HG03175 (cell line): ENCODE measurements around the gene OTUD5.

Experiments used
- ATAC-seq: cut with Tn5 transposase; IDR thresholded peaks from one replicate; pipeline ENCODE4 v1.9.1; 2021; ENCODE audit warnings: mild to moderate bottlenecking, moderate library complexity; ENCODE audit not compliant: unreplicated experiment

The OTUD5 gene

GRCh38 chrX:48913605-48914366, 43.6 kb downstream of the OTUD5 start:
- ATAC-seq: no peak

- peak; percentile 80 for ATAC-seq
Measured at GRCh38 chrX:48911412-48912182, 45.8 kb downstream of the OTUD5 start, which contains the start of gene SLC35A2. Gene SLC35A2 (minus strand): TSS chrX:48911646. CDS start chrX:48911636, 10 bp downstream.

- ATAC-seq: no peak
Measured at GRCh38 chrX:48910926-48911411, 46.4 kb downstream of the OTUD5 start.

GRCh38 chrX:48909703-48910294, 47.6 kb downstream of the OTUD5 start:
- ATAC-seq: no peak

- ATAC-seq: no peak
Measured at GRCh38 chrX:48908600-48908999, 48.8 kb downstream of the OTUD5 start.

- ATAC-seq: no peak
Measured at GRCh38 chrX:48905090-48905790, 52.2 kb downstream of the OTUD5 start.

- no peak for ATAC-seq
Measured at GRCh38 chrX:48904626-48905025, 52.8 kb downstream of the OTUD5 start.

- ATAC-seq: no peak
Measured at GRCh38 chrX:48904180-48904579, 53.2 kb downstream of the OTUD5 start.

- no peak for ATAC-seq
Measured at GRCh38 chrX:48903290-48903689, 54.1 kb downstream of the OTUD5 start.

- no peak for ATAC-seq
Measured at GRCh38 chrX:48902776-48903175, 54.6 kb downstream of the OTUD5 start.

- no peak for ATAC-seq
Measured at GRCh38 chrX:48902135-48902534, 55.3 kb downstream of the OTUD5 start.

- ATAC-seq: no peak
Measured at GRCh38 chrX:48901069-48901468, 56.3 kb downstream of the OTUD5 start.

GRCh38 chrX:48899078-48899410, 58.4 kb downstream of the OTUD5 start:
- no peak for ATAC-seq

GRCh38 chrX:48897625-48898306, 59.6 kb downstream of the OTUD5 start, which contains the start of the genes PQBP1 and TIMM17B:
Gene PQBP1 (plus strand): TSS chrX:48897930. CDS start chrX:48898510, 580 bp downstream.
Gene TIMM17B (minus strand): TSS chrX:48897768. CDS start chrX:48897749, 19 bp downstream.
- ATAC-seq: peak; percentile 89

GRCh38 chrX:48897157-48897624, 60.2 kb downstream of the OTUD5 start:
- ATAC-seq: peak; percentile 17

- ATAC-seq: no peak
Measured at GRCh38 chrX:48896611-48897011, 60.8 kb downstream of the OTUD5 start.

GRCh38 chrX:48894891-48895290, 62.5 kb downstream of the OTUD5 start:
- ATAC-seq: no peak

GRCh38 chrX:48893556-48894348, 63.7 kb downstream of the OTUD5 start:
- no peak for ATAC-seq

GRCh38 chrX:48892896-48893295, 64.5 kb downstream of the OTUD5 start:
- ATAC-seq: no peak
